SK-N-SH treated with all-trans-retinoic acid at 6 μM for 48 hours (cell line): Measurements from ENCODE around the gene MADD.

Source experiments
- ATAC-seq: fragments of 200-7000 bp; cut with Tn5 transposase; 3 replicates; pipeline ENCODE4 v1.9.1; 2020; ENCODE audit warnings: mild to moderate bottlenecking, moderate library complexity
- ARNTL ChIP-seq: fragments of 450-650 bp; formaldehyde crosslinking; IDR thresholded peaks from 2 replicates; pipeline ENCODE4 v1.5.0; 2020; ENCODE audit warnings: low read depth, mild to moderate bottlenecking, moderate library complexity, borderline replicate concordance
- BACH2 ChIP-seq: fragments of 250-450 bp; sonication (Bioruptor Pico); IDR thresholded peaks from 2 replicates; pipeline ENCODE4 v1.9.0; 2021; ENCODE audit warnings: mild to moderate bottlenecking, borderline replicate concordance
- CSDC2 ChIP-seq: fragments of 250-450 bp; sonication (Bioruptor Pico); IDR thresholded peaks from 2 replicates; pipeline ENCODE4 v1.5.0; 2020; ENCODE audit warnings: mild to moderate bottlenecking, moderate library complexity
- ESRRG ChIP-seq: fragments of 250-450 bp; sonication (Bioruptor Pico); IDR thresholded peaks from 2 replicates; pipeline ENCODE4 v1.6.1; 2021; ENCODE audit warnings: mild to moderate bottlenecking
- GLIS3 ChIP-seq: fragments of 250-450 bp; sonication (Bioruptor Pico); IDR thresholded peaks from 2 replicates; pipeline ENCODE4 v1.5.0; 2020; ENCODE audit warnings: mild to moderate bottlenecking, moderate library complexity
- ISL1 ChIP-seq: fragments of 250-450 bp; sonication (Bioruptor Pico); IDR thresholded peaks from 2 replicates; pipeline ENCODE4 v2.1.2; 2022; ENCODE audit warnings: mild to moderate bottlenecking, moderate library complexity
- OSR1 ChIP-seq: fragments of 250-450 bp; sonication (Bioruptor Pico); IDR thresholded peaks from 2 replicates; pipeline ENCODE4 v1.8.0; 2022; ENCODE audit warnings: moderate library complexity, mild to moderate bottlenecking, inconsistent platforms
- PPARA ChIP-seq: fragments of 250-450 bp; sonication (Bioruptor Pico); IDR thresholded peaks from 2 replicates; pipeline ENCODE4 v1.5.0; 2020; ENCODE audit warnings: mild to moderate bottlenecking, borderline replicate concordance
- SNAI2 ChIP-seq: fragments of 250-450 bp; sonication (Bioruptor Pico); IDR thresholded peaks from 2 replicates; pipeline ENCODE4 v1.5.0; 2020; ENCODE audit warnings: mild to moderate bottlenecking, moderate library complexity
- TCF4 ChIP-seq: fragments of 250-450 bp; sonication (Bioruptor Pico); IDR thresholded peaks from 2 replicates; pipeline ENCODE4 v1.8.0; 2021; ENCODE audit warnings: mild to moderate bottlenecking, moderate library complexity, borderline replicate concordance
- TOX ChIP-seq: fragments of 250-450 bp; sonication (Bioruptor Pico); IDR thresholded peaks from 2 replicates; pipeline ENCODE4 v1.8.0; 2021; ENCODE audit warnings: mild to moderate bottlenecking, moderate library complexity, borderline replicate concordance
- ZC3H10 ChIP-seq: fragments of 250-450 bp; sonication (Bioruptor Pico); IDR thresholded peaks from 2 replicates; pipeline ENCODE4 v1.5.1; 2021; ENCODE audit warnings: mild to moderate bottlenecking, moderate library complexity
- ZFP3 ChIP-seq: fragments of 250-450 bp; sonication (Bioruptor Pico); IDR thresholded peaks from 2 replicates; pipeline ENCODE4 v1.5.0; 2020; ENCODE audit warnings: mild to moderate bottlenecking, moderate library complexity
- ZFP30 ChIP-seq: fragments of 450-650 bp; formaldehyde crosslinking; IDR thresholded peaks from 2 replicates; pipeline ENCODE4 v1.5.0; 2022; ENCODE audit warnings: mild to moderate bottlenecking, moderate library complexity
- ZNF565 ChIP-seq: fragments of 450-650 bp; formaldehyde crosslinking; conservative IDR thresholded peaks from 2 replicates; pipeline ENCODE4 v1.5.0; 2020; ENCODE audit warnings: low read depth, mild to moderate bottlenecking, moderate library complexity
- ZNF70 ChIP-seq: fragments of 450-650 bp; formaldehyde crosslinking; IDR thresholded peaks from 2 replicates; pipeline ENCODE4 v1.5.0; 2020; ENCODE audit warnings: mild to moderate bottlenecking, moderate library complexity
- ZNF8 ChIP-seq: fragments of 450-650 bp; formaldehyde crosslinking; IDR thresholded peaks from 2 replicates; pipeline ENCODE4 v1.5.0; 2020; ENCODE audit warnings: mild to moderate bottlenecking, moderate library complexity
- TF ChIP-seq, protein P1 (sequence below): fragments of 250-450 bp; sonication (Bioruptor Pico); IDR thresholded peaks from 2 replicates; pipeline ENCODE4 v1.5.1; 2021; ENCODE audit warnings: mild to moderate bottlenecking, moderate library complexity
- TF ChIP-seq, protein P2 (sequence below): fragments of 250-450 bp; sonication (Bioruptor Pico); IDR thresholded peaks from 2 replicates; pipeline ENCODE4 v1.8.0; 2021; ENCODE audit warnings: low read depth, mild to moderate bottlenecking, moderate library complexity, borderline replicate concordance
- TF ChIP-seq, protein P3 (sequence below): fragments of 250-450 bp; sonication (Bioruptor Pico); IDR thresholded peaks from 2 replicates; pipeline ENCODE4 v1.8.0; 2020; ENCODE audit warnings: mild to moderate bottlenecking, moderate library complexity, borderline replicate concordance
- TF ChIP-seq, protein P4 (sequence below): fragments of 250-450 bp; sonication (Bioruptor Pico); IDR thresholded peaks from 2 replicates; pipeline ENCODE4 v1.5.0; 2020; ENCODE audit warnings: mild to moderate bottlenecking, moderate library complexity

MADD gene

DNA sequence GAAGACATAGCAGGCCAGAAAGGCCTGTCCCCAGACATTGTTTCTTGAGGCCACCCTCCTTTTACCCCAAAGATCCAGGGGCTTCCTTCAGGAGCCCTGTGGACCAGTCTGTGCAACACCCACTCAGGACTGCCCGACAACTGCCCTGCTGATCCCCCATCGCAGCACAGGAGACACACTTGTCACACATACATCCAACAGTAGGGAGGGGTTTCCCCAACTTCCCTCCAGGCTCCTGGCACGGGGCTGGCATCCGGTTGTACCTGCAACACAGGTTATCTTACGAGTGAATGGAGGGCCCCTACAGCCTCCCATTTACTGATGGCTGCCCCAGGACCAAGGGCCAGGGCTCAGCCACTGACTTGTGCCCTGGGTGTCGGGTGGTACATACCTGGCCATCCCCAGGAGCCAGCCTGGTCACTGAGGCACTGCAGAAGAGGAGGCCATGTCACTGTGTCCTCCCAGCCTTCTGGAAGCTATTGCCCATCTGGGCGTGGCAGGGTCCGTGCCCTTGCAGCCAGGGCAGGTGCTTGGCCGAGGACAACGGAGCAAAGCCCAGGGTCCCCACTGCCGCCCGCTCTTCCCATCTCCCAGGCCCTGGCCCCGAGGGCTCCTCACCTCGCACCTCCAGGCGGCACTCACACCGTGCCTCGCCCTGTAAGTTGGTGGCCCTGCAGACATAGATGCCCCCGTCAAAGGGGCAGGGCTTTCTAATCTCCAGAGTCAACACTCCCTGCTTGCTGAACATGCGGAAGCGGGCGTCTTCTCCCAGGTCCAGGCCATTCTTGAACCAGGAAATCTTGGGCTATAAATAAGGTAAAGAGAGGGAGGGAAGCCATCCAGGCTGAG, 61.7 kb downstream of the MADD start:
- TF ChIP-seq SNAI2 (CRISPR knock-in tag): no peak
- TF ChIP-seq, protein P1, sequence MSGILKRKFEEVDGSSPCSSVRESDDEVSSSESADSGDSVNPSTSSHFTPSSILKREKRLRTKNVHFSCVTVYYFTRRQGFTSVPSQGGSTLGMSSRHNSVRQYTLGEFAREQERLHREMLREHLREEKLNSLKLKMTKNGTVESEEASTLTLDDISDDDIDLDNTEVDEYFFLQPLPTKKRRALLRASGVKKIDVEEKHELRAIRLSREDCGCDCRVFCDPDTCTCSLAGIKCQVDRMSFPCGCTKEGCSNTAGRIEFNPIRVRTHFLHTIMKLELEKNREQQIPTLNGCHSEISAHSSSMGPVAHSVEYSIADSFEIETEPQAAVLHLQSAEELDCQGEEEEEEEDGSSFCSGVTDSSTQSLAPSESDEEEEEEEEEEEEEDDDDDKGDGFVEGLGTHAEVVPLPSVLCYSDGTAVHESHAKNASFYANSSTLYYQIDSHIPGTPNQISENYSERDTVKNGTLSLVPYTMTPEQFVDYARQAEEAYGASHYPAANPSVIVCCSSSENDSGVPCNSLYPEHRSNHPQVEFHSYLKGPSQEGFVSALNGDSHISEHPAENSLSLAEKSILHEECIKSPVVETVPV (CRISPR knock-in tag): no peak
- TF ChIP-seq, protein P2, sequence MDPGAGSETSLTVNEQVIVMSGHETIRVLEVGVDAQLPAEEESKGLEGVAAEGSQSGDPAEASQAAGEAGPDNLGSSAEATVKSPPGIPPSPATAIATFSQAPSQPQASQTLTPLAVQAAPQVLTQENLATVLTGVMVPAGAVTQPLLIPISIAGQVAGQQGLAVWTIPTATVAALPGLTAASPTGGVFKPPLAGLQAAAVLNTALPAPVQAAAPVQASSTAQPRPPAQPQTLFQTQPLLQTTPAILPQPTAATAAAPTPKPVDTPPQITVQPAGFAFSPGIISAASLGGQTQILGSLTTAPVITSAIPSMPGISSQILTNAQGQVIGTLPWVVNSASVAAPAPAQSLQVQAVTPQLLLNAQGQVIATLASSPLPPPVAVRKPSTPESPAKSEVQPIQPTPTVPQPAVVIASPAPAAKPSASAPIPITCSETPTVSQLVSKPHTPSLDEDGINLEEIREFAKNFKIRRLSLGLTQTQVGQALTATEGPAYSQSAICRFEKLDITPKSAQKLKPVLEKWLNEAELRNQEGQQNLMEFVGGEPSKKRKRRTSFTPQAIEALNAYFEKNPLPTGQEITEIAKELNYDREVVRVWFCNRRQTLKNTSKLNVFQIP (CRISPR knock-in tag): no peak
- no peak for TF ChIP-seq ZFP30
- TF ChIP-seq BACH2 (CRISPR knock-in tag): no peak
- TF ChIP-seq CSDC2 (CRISPR knock-in tag): no peak
- no peak for TF ChIP-seq ZNF8
- no peak for TF ChIP-seq OSR1 (CRISPR knock-in tag)
- no peak for TF ChIP-seq ZC3H10 (CRISPR knock-in tag)
- TF ChIP-seq ZNF70 (CRISPR knock-in tag): no peak
- TF ChIP-seq ZFP3: no peak
- TF ChIP-seq, all 23 proteins: peak for 0
- ATAC-seq: no peak

DNA sequence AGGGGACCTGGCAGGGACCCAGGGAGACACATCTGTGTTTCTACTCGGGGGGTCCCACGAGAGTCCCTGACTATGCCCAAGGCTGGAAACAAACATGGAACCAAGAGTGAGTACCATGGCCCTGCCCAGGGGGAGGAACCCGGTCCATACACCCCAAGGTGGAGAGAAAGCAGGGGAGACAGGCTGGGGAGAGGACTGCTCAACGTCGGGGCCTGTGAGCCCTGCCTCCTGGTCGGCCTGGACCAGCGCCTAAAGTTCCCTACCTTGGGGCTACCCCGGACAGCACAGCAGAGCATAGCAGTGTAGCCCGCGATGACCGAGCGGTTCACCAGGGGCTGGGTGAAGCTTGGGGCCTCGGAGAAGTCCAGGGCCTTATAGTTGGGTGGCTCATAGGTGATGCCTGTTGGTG, 62.4 kb downstream of the MADD start:
- TF ChIP-seq ZNF8 (no peak), PPARA (CRISPR knock-in tag) (no peak), ESRRG (CRISPR knock-in tag) (no peak), CSDC2 (CRISPR knock-in tag) (no peak), ZNF70 (CRISPR knock-in tag) (no peak), ARNTL (CRISPR knock-in tag) (no peak), BACH2 (CRISPR knock-in tag) (no peak), ZNF565 (CRISPR knock-in tag) (no peak), ZFP30 (no peak), TOX (CRISPR knock-in tag) (no peak), ZC3H10 (CRISPR knock-in tag) (no peak), OSR1 (CRISPR knock-in tag) (no peak), ISL1 (CRISPR knock-in tag) (no peak), TCF4 (no peak), GLIS3 (CRISPR knock-in tag) (no peak)
- TF ChIP-seq, protein P3, sequence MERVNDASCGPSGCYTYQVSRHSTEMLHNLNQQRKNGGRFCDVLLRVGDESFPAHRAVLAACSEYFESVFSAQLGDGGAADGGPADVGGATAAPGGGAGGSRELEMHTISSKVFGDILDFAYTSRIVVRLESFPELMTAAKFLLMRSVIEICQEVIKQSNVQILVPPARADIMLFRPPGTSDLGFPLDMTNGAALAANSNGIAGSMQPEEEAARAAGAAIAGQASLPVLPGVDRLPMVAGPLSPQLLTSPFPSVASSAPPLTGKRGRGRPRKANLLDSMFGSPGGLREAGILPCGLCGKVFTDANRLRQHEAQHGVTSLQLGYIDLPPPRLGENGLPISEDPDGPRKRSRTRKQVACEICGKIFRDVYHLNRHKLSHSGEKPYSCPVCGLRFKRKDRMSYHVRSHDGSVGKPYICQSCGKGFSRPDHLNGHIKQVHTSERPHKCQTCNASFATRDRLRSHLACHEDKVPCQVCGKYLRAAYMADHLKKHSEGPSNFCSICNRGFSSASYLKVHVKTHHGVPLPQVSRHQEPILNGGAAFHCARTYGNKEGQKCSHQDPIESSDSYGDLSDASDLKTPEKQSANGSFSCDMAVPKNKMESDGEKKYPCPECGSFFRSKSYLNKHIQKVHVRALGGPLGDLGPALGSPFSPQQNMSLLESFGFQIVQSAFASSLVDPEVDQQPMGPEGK (CRISPR knock-in tag): no peak
- TF ChIP-seq, protein P4, sequence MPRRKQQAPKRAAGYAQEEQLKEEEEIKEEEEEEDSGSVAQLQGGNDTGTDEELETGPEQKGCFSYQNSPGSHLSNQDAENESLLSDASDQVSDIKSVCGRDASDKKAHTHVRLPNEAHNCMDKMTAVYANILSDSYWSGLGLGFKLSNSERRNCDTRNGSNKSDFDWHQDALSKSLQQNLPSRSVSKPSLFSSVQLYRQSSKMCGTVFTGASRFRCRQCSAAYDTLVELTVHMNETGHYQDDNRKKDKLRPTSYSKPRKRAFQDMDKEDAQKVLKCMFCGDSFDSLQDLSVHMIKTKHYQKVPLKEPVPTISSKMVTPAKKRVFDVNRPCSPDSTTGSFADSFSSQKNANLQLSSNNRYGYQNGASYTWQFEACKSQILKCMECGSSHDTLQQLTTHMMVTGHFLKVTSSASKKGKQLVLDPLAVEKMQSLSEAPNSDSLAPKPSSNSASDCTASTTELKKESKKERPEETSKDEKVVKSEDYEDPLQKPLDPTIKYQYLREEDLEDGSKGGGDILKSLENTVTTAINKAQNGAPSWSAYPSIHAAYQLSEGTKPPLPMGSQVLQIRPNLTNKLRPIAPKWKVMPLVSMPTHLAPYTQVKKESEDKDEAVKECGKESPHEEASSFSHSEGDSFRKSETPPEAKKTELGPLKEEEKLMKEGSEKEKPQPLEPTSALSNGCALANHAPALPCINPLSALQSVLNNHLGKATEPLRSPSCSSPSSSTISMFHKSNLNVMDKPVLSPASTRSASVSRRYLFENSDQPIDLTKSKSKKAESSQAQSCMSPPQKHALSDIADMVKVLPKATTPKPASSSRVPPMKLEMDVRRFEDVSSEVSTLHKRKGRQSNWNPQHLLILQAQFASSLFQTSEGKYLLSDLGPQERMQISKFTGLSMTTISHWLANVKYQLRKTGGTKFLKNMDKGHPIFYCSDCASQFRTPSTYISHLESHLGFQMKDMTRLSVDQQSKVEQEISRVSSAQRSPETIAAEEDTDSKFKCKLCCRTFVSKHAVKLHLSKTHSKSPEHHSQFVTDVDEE (CRISPR knock-in tag): no peak
- TF ChIP-seq, protein P1 (CRISPR knock-in tag): no peak
- TF ChIP-seq, protein P2 (CRISPR knock-in tag): no peak

More for the DNA sequence above, 62.4 kb downstream of the MADD start:
- ATAC-seq: no peak
